ENCODE measurements around the gene AGAP1.

The AGAP1 gene

GRCh38 chr2:235582729-235583128 is 88.9 kb downstream of the AGAP1 start:
- ChIA-PET POLR2A (no interaction called here), CTCF (interaction anchor here (1.8 kb wide), 1 partner anchor 12 kb away, joined by 5 read pairs; no protein-coding TSS in a partner anchor)
- no peak for TF ChIP-seq CTCF (IDR thresholded peaks at IDR 0.05; ENCODE audit: control extremely low read depth, extremely low read depth, low read depth, missing control alignments)
- DNase-seq (ENCODE audit: extremely low spot score): no peak

- no peak for DNase-seq (ENCODE audit: extremely low spot score)
- TF ChIP-seq CTCF (IDR thresholded peaks at IDR 0.05; ENCODE audit: control extremely low read depth, extremely low read depth, low read depth, missing control alignments): no peak
- ChIA-PET CTCF (interaction anchor here (1.8 kb wide), 1 partner anchor 12 kb away, joined by 5 read pairs; no protein-coding TSS in a partner anchor), POLR2A (no interaction called here)
These were observed 89.3 kb downstream of the AGAP1 start for GRCh38 chr2:235583144-235583543.

GRCh38 chr2:235583925-235584637 is 90.2 kb downstream of the AGAP1 start:
- no peak for DNase-seq (ENCODE audit: extremely low spot score)
- no peak for TF ChIP-seq CTCF (IDR thresholded peaks at IDR 0.05; ENCODE audit: control extremely low read depth, extremely low read depth, low read depth, missing control alignments)
- ChIA-PET CTCF (interaction anchor here (0.8 to 1.8 kb wide), 2 partner anchors 11 to 195 kb away, joined by 3 to 5 read pairs; no protein-coding TSS in a partner anchor), POLR2A (no interaction called here)

- ChIA-PET CTCF (interaction anchor here (0.8 kb wide), 2 partner anchors 11 to 195 kb away, joined by 3 read pairs; no protein-coding TSS in a partner anchor), POLR2A (no interaction called here)
- DNase-seq (ENCODE audit: extremely low spot score): no peak
- TF ChIP-seq CTCF (IDR thresholded peaks at IDR 0.05; ENCODE audit: control extremely low read depth, extremely low read depth, low read depth, missing control alignments): no peak
These were observed 90.8 kb downstream of the AGAP1 start for GRCh38 chr2:235584638-235585007.

- TF ChIP-seq CTCF (IDR thresholded peaks at IDR 0.05; ENCODE audit: control extremely low read depth, extremely low read depth, low read depth, missing control alignments): no peak
- no peak for DNase-seq (ENCODE audit: extremely low spot score)
- POLR2A ChIA-PET: no interaction called here
- CTCF ChIA-PET: interaction anchor here (1.4 kb wide), 2 partner anchors 8 to 451 kb away, joined by 3 to 6 read pairs; no protein-coding TSS in a partner anchor
These were observed 93.4 kb downstream of the AGAP1 start for GRCh38 chr2:235587202-235587601.

GRCh38 chr2:235588750-235589149 is 94.9 kb downstream of the AGAP1 start:
- ChIA-PET POLR2A (no interaction called here), CTCF (no interaction called here)
- no peak for TF ChIP-seq CTCF (IDR thresholded peaks at IDR 0.05; ENCODE audit: control extremely low read depth, extremely low read depth, low read depth, missing control alignments)
- DNase-seq (ENCODE audit: extremely low spot score): no peak

Measured in GM10248 (cell line).